ENCODE data around the gene IFNLR1. TPM values are rescaled to one million over a fixed set of nuclear protein-coding genes. Genes with fewer than 3 reads are reported as not detected.

The IFNLR1 gene
- total and polyA plus RNA-seq, 9 of the 15 experiments (the other 6 are each of a cell fraction or from before 2014, with no cell fraction given): not detected

DNA sequence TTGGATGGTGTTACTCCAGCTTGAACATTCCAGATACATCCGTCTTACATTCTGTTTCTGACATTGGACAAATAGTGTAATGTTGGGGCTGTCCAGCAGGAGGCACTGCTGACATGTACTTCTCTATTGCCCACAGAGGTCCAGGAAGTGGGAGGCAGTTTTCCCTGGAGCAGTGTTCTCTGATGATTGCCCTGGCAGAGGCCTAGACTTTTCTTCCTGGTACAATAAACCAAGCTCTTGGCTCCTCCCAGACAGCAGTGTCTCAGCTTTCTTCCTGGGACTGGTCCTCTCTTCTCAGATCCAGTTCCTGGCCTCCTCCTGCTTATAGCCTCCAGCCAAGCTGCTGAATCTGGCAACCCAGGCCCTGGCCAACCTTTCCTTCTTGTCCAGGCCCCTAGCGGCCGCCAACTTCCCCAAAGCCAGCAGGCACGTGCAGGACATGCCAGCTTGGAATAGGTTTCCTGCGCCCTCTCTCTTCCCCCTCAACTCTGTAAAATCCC, 14.9 kb upstream of the IFNLR1 start (continued):
- TF ChIP-seq, protein P1, sequence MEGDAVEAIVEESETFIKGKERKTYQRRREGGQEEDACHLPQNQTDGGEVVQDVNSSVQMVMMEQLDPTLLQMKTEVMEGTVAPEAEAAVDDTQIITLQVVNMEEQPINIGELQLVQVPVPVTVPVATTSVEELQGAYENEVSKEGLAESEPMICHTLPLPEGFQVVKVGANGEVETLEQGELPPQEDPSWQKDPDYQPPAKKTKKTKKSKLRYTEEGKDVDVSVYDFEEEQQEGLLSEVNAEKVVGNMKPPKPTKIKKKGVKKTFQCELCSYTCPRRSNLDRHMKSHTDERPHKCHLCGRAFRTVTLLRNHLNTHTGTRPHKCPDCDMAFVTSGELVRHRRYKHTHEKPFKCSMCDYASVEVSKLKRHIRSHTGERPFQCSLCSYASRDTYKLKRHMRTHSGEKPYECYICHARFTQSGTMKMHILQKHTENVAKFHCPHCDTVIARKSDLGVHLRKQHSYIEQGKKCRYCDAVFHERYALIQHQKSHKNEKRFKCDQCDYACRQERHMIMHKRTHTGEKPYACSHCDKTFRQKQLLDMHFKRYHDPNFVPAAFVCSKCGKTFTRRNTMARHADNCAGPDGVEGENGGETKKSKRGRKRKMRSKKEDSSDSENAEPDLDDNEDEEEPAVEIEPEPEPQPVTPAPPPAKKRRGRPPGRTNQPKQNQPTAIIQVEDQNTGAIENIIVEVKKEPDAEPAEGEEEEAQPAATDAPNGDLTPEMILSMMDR (IDR thresholded peaks at IDR 0.05 in 2 of 3, conservative IDR thresholded peaks at IDR 0.05 in 1 of 3; ENCODE audit: insufficient read depth in 2 of 3, low read depth in 1 of 3, low read length in 3 of 3): peak; percentile 83 to 94 (median 94)
- no peak for TF ChIP-seq PHB2 (IDR thresholded peaks at IDR 0.05; ENCODE audit: low read depth)
- TF ChIP-seq RFX5 (IDR thresholded peaks at IDR 0.05; ENCODE audit: low read depth, low read length): no peak
- TF ChIP-seq E2F3 (CRISPR knock-in tag; IDR thresholded peaks at IDR 0.05): no peak
- TF ChIP-seq TOE1 (IDR thresholded peaks at IDR 0.05; ENCODE audit: borderline replicate concordance): no peak
- TF ChIP-seq TOE1 (CRISPR knock-in tag; IDR thresholded peaks at IDR 0.05; ENCODE audit: borderline replicate concordance, low read depth): no peak
- TF ChIP-seq HOXB6 (CRISPR knock-in tag; IDR thresholded peaks at IDR 0.05; ENCODE audit: borderline replicate concordance): no peak
- TF ChIP-seq STAG1 (CRISPR knock-in tag; IDR thresholded peaks at IDR 0.05; ENCODE audit: borderline replicate concordance): peak; percentile 76; the same call in 1 of the 2 replicates
- TF ChIP-seq PHF8 (IDR thresholded peaks at IDR 0.05; ENCODE audit: borderline replicate concordance, low read length): no peak
- no peak for TF ChIP-seq NCOA6 (IDR thresholded peaks at IDR 0.05)
- TF ChIP-seq ZNF707 (CRISPR knock-in tag; conservative IDR thresholded peaks at IDR 0.05): no peak
- TF ChIP-seq PRDM10 (IDR thresholded peaks at IDR 0.05; ENCODE audit: partially characterized antibody): no peak
- TF ChIP-seq, protein P2, sequence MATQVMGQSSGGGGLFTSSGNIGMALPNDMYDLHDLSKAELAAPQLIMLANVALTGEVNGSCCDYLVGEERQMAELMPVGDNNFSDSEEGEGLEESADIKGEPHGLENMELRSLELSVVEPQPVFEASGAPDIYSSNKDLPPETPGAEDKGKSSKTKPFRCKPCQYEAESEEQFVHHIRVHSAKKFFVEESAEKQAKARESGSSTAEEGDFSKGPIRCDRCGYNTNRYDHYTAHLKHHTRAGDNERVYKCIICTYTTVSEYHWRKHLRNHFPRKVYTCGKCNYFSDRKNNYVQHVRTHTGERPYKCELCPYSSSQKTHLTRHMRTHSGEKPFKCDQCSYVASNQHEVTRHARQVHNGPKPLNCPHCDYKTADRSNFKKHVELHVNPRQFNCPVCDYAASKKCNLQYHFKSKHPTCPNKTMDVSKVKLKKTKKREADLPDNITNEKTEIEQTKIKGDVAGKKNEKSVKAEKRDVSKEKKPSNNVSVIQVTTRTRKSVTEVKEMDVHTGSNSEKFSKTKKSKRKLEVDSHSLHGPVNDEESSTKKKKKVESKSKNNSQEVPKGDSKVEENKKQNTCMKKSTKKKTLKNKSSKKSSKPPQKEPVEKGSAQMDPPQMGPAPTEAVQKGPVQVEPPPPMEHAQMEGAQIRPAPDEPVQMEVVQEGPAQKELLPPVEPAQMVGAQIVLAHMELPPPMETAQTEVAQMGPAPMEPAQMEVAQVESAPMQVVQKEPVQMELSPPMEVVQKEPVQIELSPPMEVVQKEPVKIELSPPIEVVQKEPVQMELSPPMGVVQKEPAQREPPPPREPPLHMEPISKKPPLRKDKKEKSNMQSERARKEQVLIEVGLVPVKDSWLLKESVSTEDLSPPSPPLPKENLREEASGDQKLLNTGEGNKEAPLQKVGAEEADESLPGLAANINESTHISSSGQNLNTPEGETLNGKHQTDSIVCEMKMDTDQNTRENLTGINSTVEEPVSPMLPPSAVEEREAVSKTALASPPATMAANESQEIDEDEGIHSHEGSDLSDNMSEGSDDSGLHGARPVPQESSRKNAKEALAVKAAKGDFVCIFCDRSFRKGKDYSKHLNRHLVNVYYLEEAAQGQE (IDR thresholded peaks at IDR 0.05; ENCODE audit: borderline replicate concordance): peak; percentile 92
- TF ChIP-seq, protein P2 (CRISPR knock-in tag; IDR thresholded peaks at IDR 0.05; ENCODE audit: low read depth): no peak
- TF ChIP-seq CSDE1 (IDR thresholded peaks at IDR 0.05): no peak

All from K562 (cell line).